22Rv1 (cell line): ENCODE data around the gene CNTNAP3.
"Not testable (repeated sequence)": the region's sequence is repeated elsewhere in the genome, so short reads cannot be mapped to it uniquely, and the experiment has no call there.

Source experiments
- CTCF ChIP-seq: fragments of 450-650 bp; IDR thresholded peaks from 2 replicates; pipeline ENCODE4 v1.5.1; 2017; ENCODE audit warnings: mild to moderate bottlenecking
- ZFX ChIP-seq: fragments of 450-650 bp; IDR thresholded peaks from 2 replicates; pipeline ENCODE4 v1.6.1; 2017; ENCODE audit warnings: antibody characterized with exemption, borderline replicate concordance

DNA sequence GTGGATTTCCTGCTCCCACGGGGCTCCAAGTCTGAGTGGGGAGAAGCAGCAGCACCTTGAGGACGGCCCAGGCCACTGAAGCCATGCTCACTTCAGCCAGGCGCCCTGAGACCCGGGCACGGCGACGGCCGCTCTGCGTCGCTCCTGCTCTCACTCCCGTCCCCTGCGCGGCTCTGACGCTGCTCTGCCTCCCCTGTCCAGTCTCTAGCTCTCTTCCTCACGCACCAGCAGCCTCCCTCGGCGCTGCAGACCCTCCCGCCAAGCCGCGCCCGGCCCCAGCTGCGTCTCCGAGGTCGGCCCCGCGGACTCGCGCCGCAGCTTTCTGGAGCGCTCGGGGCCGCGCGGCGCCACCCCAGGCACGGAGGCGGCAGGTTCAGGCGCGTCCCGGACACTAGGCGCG lies at the start of gene CNTNAP3:
- TF ChIP-seq CTCF, ZFX: not testable (repeated sequence)
